ENCODE results near the gene PRPF39.
A peak's percentile ranks its signal among the peaks of the same experiment; 100 is the strongest.

PRPF39 gene

DNA sequence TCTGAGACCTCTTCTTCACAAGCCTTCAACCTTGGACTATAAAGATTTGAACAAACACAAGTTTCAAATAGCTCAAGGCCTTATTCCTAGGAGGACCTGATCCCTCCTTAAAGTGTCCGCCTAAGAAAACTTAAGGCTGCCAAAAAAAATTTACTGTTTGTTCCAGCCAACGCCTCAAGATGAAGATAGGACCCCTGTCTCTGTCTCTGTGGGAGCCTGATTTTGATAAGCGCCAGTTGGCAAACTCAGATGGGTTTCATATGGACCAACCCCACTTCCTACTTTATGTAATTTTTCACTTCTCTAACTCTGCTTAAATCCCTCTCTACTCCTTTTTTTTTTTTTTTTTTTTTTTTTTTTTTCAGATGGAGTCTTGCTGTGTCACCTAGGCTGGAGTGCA lies 39.4 kb downstream of the PRPF39 start:
- no peak overlapping the region for H3K27ac ChIP-seq
- TF ChIP-seq, protein P1, sequence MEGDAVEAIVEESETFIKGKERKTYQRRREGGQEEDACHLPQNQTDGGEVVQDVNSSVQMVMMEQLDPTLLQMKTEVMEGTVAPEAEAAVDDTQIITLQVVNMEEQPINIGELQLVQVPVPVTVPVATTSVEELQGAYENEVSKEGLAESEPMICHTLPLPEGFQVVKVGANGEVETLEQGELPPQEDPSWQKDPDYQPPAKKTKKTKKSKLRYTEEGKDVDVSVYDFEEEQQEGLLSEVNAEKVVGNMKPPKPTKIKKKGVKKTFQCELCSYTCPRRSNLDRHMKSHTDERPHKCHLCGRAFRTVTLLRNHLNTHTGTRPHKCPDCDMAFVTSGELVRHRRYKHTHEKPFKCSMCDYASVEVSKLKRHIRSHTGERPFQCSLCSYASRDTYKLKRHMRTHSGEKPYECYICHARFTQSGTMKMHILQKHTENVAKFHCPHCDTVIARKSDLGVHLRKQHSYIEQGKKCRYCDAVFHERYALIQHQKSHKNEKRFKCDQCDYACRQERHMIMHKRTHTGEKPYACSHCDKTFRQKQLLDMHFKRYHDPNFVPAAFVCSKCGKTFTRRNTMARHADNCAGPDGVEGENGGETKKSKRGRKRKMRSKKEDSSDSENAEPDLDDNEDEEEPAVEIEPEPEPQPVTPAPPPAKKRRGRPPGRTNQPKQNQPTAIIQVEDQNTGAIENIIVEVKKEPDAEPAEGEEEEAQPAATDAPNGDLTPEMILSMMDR (conservative IDR thresholded peaks at IDR 0.05), result no peak

DNA sequence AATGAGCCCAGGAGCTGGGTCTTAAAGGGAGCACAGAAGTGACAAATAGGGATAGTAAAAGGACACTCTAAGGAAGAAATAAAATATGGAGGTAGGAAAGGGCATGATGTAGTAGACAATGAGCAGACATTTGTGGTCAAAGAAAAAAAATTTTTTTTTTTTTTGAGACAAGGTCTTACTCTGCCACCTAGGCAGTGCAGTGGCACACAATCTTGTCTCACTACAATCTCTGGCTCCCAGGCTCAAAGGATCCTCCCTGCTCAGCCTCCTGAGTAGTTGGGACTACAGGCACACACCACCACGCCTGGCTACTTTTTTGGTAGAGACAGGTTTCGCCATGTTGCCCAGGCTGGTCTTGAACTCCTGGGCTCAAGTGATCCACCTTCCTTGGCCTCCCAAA lies 41.8 kb downstream of the PRPF39 start:
- TF ChIP-seq, protein P1 (conservative IDR thresholded peaks at IDR 0.05), result no peak
- no peak overlapping the region for H3K27ac ChIP-seq

DNA sequence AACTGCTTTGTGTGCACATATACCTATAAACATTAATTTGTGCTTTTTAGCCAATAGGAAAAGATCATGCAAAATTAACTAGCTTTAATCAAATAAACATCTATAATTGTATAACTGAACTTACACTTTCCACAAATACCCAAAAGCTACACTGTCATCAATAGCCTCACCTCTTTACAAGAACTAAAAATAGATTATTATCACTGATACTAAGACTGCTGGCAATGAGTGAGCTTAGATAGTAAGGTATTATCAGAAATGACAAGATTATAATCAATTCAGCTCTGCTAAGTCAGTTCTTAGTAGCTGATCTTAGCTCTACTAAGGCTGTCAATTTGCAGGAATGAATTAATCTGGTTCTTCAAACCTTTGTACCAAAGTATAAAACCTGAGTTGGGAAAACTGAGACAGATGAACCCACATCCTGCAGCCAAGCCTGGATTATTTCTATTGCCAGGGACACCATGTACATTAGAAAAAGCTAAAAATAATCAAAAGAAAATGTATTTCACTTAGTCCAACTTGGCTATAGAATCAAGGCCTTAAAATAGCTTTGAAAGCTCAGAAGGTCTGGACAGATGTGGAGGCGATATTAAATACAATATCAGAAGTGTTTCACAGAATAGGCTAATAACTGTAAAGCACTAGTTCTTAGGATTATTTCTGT lies 45.2 kb downstream of the PRPF39 start:
- TF ChIP-seq, protein P1 (conservative IDR thresholded peaks at IDR 0.05), result no peak
- peak overlapping the region; percentile 6; the same call in 1 of the 2 replicates for H3K27ac ChIP-seq

DNA sequence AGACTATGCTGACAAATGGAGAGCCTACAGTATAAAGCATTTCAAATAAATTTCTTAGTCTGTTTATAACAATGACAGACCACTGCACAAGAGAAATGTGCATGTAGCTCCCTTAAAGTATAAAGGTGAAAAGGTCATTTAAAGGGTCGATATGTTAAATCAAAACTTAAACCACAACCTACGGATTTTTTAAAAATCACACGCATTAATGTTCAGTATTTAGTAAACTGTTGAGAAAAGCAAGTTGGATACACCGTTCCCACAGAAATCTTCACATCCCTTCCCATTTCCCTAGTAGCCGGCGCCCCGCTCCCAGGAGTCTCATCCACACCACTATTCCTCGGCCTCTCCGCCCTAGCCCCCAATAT lies 49.8 kb downstream of the PRPF39 start:
- TF ChIP-seq, protein P1 (conservative IDR thresholded peaks at IDR 0.05), result no peak
- H3K27ac ChIP-seq, result peak overlapping the region; percentile 92

DNA sequence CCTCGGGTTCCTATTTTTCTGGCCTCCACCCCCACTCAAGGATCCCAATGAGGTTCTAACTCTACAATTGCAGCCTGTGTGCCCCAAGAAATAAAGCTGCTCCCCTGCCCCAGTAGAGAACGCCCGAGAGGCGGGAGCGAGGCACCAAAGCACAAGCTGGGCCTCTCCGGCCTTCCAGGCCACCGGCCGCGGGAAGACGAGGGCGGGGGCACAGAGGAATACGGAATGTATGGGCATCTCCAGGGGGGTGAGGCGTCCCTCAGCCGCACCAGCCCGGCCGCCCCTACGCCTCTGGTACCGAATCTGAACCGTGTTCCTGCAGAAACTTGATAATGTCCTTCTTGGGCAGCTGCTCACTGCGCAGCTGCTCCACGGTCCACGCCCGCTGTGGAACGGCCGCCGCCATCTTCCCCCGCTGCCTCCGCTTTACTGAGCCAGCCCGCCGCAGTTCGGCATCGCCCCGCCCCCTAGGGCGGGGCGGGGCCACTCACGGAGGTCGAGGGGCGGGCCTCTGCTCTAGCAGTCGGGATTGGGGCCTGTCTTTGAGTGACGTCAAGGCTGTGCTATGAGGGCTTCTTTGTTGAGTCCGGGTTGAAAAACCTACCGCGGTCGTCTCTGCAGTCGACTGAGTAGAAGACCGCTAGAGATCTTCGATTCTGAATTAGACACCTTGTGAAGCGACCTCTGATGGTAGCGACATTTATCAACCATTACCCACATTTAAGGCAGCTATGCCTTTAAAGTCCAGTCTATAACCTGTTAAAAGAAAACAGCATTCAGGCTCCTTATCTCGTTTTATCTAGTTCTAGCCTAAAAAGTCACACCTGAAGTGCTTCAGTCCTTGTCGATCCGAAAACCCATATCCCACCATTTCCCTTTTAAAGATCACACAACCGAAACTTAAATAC lies 50.4 kb downstream of the PRPF39 start, which contains the start of gene FKBP3:
TSS of gene FKBP3 (minus strand) at position 431 of the 908 bp plus-strand sequence. CDS start at position 406, 25 bp downstream.
- H3K27ac ChIP-seq, result peak within 1 kb of the TSS; percentile 92
- TF ChIP-seq, protein P1 (conservative IDR thresholded peaks at IDR 0.05), result peak; percentile 57

DNA sequence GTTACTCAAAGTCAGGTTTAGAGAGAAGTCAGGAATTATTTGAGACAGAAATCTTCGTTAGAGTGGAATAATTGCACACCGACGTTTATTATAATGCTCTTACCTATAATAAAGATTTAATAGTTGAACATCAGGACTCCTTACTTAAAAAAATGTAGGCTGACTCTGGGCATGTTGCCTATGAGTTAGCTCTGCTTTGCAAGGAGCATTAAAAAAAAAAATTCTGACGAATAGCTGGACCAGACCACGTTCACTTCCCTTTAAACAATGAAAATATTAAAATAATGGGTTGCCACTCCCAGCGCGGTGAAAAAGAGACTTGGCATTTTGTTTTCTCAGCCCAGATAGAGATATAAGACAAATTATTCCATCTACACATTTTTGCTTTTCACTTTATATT lies 51.2 kb downstream of the PRPF39 start:
- H3K27ac ChIP-seq, result peak overlapping the region; percentile 92
- TF ChIP-seq, protein P1 (conservative IDR thresholded peaks at IDR 0.05), result no peak

DNA sequence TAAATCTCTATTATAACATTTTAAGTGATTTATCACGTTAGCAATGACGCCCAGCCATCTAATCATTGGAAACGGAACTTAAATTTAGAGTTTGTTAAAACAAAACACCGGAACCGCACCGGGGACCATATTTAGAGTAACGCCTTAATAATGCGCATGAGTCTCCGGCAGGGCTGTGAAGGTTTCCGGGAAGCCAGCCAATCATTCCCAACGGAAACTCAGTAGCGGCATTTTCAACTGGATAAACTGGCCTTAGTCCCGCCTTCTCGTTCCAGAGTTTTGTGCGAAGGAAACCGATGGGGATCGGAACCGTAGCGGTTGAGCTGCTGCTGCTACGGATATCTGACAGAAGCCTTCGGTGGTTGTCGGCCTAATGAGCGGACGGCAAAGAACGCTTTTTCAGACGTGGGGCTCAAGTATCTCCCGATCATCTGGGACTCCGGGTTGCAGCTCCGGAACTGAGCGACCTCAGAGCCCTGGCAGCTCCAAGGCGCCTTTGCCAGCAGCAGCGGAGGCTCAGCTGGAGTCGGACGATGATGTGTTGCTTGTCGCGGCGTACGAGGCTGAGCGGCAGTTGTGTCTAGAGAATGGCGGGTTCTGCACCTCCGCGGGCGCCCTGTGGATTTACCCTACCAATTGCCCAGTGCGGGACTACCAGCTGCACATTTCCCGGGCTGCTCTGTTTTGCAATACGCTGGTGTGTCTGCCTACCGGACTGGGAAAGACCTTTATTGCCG lies 51.9 kb downstream of the PRPF39 start, which contains the start of gene FANCM:
TSS of gene FANCM (plus strand) at position 272 of the 737 bp plus-strand sequence. CDS start at position 374, 102 bp downstream.
- peak within 1 kb of the TSS; percentile 92 for H3K27ac ChIP-seq
- TF ChIP-seq, protein P1 (conservative IDR thresholded peaks at IDR 0.05), result no peak

Measured in VCaP (cell line).